HG03175 (cell line): ENCODE results near the gene SLC13A1.

Experiments
- ATAC-seq: cut with Tn5 transposase; IDR thresholded peaks from one replicate; pipeline ENCODE4 v1.9.1; 2021; ENCODE audit warnings: mild to moderate bottlenecking, moderate library complexity; ENCODE audit not compliant: unreplicated experiment

Gene SLC13A1

DNA sequence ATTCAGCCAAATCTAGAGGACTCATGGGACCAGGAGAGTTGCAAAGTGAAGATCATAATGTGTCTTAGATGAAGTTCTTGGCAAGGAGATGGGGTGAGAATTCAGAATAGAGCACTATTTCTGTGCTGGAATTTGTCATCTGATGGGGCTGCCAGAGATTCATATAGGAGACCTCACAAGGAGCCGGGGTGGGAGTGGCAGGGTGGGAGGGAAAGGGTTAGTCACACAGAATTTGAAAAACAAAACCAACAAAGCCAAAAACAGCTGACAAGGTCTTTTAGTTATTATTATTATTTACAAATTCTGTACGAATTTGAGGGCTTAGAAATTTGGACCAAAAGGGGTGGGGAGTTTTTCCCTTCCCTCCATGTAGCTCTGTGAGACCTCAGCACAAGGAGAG lies 1.7 kb downstream of the SLC13A1 start:
- no peak for ATAC-seq

GRCh38 chr7:123193235-123193634 lies 6.5 kb downstream of the SLC13A1 start:
- ATAC-seq, result no peak

GRCh38 chr7:123191132-123191531 lies 8.6 kb downstream of the SLC13A1 start:
- no peak for ATAC-seq

DNA sequence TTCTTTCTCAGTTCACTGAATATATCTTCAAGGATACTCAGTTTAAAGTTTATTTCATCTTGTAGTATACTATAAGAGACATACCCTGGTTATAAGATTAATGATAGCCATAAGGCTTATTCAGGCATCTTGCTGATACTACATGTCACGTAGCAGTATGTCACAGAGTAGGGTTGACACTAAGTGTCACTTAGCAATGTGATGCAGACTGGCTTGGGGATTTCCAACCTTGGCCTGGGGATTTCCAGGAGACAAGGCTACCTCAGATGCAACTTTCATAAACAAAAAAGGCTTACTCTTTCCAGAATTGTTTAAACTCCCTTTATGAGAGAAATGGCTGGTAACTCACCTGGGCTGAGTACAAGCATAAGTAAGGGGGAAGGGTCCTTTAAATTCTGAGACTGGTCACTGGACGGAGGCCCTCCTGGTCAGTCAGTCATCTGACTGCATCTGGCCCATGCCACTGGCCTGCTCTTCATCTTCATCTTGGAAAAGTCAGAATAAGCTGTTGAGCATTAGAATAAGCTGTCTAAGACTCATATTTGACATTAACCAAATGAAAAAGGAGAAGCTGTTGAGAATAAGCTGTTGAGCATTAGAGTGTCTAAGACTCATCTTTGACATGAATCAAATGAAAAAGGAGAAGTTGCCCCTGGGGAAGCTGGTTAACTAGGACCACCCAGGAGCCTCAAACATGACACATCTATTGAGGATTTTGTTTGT lies 9.5 kb downstream of the SLC13A1 start:
- peak; percentile 87 for ATAC-seq

DNA sequence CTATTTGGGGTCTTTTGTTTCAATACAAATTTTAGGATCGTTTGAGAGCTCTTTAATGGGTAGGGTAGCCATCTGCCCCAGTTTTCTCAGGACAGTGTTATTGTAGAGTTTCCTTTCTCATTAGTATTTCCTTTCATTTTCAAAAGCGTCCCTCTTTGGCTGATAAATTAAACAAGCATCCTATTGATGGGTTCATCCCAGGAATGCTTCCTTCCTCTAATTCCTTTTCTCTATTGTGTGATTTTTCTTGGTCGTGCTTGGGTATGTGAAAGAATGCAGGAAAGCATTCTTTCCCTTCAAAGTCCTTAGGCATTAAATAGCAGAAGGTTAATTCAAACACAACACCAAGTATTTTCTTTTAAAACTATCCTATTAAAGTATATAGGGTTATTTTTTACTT lies 14.0 kb downstream of the SLC13A1 start:
- no peak for ATAC-seq

GRCh38 chr7:123184271-123184670 lies 15.5 kb downstream of the SLC13A1 start:
- ATAC-seq, result no peak

- ATAC-seq, result no peak
Observed at GRCh38 chr7:123183431-123183830, 16.3 kb downstream of the SLC13A1 start.

DNA sequence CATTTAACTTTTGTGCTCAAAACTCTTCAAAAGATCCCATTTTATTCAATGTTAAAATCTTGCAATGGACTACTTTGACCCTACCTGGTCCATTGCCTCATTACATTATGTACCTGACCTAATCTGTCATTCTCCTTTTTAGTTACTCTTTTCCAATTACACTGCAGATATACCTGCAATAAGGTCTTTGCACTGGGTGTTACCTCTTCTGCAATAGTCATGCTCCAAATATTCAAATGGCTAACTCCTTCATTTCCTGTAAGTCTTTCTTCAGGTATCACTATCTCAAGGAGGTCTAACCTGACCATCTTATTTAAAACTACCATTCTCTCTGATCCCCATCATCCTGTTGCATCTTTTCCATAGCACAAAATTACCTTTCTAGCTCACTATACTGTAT lies 22.3 kb downstream of the SLC13A1 start:
- no peak for ATAC-seq

GRCh38 chr7:123170333-123171246 lies 29.2 kb downstream of the SLC13A1 start:
- no peak for ATAC-seq

- ATAC-seq, result no peak
Observed at GRCh38 chr7:123169065-123169464, 30.7 kb downstream of the SLC13A1 start.

GRCh38 chr7:123157606-123158005 lies 42.2 kb downstream of the SLC13A1 start:
- ATAC-seq, result no peak

DNA sequence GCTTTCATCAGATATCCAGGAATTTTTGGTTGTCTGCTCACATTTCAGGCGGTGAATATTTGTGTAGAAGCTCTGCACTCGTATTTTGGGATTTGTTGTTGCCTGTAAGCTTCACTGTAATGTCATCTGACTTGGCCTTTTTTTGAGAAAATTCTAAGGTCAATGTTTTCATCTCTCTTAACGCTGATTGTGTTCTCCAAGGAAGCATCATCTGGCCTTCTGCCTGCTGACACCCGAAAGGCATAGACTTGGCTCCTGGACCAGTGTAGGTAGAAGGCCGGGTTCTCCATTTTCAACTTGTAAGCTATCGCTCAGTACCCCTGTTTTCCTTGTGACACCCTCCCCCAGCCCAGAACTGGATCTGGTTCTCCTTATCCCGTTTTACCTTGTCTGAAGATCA lies 44.2 kb downstream of the SLC13A1 start:
- no peak for ATAC-seq

DNA sequence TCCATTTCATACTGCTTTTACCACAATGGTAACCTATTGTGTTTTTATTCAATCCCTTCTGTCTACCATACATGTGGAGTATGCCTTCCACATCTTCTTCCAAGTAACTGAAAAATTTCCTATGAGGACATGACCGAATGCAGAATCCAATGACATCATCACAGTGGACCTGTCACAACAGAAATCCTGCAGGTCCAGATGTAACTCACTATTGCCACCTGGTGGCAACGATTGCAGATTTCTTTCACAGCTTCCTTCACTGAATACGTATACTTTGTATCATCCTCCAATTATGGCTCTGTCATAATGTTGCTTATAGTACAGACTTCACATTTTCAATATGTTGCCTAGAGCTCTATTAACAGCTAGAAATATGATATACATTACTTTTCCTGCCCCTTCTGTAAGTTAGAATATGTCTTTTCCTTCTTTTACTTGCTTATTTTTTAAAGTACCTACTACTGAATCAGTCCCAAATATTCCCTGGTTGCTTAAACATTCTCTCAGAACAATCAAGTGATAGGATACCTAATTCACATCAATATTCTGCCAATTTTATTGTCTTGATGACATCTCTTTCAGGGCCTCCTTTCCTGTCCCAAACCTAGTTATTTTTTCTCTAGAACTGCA lies 45.4 kb downstream of the SLC13A1 start:
- ATAC-seq, result peak; percentile 98

DNA sequence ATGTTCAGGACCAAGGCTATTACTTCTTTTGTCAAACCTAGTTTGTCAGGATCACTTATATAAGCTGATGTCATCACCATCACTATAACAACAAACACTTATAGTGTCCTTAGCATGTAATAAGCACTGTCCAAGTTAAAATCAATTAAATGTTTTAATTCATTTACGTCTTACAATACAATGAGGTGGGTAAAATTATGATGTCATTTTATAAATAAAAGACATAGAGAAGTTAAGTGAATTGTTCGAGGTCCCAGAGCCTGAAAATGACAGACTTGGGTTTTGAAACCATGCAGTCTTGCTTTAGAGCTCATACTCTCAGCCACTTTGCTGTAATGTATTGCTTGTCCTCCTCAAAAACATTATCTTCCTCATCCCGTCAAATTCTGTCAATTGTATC lies 48.3 kb downstream of the SLC13A1 start:
- ATAC-seq, result no peak

DNA sequence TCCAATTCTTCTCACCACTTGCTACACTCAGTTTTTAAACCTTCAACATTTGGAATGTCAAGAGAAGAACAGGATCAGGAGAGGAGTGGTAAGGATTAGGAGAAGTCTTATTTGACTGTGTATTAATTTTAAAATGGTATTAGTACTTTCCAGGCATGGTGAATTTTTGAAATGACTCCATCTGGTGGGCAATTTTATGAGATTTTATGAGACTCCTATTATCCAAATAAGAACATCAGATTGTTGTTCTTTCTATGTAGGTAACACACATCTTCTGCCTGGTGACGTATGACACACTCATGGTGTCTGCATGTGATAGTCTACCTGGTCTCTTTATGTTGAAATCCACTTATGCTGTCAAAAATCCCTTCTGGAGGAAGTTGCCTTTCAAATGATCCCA lies 51.0 kb downstream of the SLC13A1 start:
- ATAC-seq, result no peak

- no peak for ATAC-seq
Observed at GRCh38 chr7:123143252-123144006, 56.3 kb downstream of the SLC13A1 start.

DNA sequence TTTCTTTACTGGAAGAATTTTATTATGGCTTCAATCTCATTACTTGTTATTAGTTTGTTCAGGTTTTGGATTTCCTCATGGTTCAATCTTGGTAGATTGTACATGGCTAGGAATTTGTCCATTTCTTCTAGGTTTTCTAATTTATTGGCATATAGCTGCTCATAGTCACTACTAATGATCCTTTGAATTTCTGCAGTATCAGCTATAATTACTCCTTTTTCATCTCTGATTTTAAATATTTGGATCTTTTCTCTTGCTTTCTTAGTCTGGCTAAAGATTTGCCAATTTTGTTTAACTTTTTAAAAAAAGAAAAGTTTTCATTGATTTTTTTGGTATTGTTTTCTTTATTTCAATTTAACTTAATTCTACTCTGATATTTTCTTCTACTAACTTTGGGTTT lies 59.2 kb downstream of the SLC13A1 start:
- no peak for ATAC-seq

DNA sequence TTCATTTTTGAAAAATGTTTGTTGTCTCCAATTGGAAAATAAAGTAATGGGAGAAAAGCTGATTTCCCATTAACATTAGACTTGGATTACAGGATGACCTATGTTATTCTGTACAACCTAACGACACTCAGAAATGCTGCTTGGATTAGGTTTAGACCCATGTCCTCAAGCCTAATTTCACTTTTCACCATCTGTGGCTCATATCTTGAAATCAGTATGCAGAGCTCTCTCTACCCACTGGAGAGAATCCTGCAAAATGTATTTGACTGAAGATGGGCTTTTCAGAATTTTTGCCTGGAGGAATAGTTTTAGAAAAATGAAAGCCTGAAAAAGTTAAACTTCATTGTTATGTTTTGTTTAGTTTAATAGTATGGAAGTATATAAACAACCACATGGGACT lies 63.8 kb downstream of the SLC13A1 start:
- ATAC-seq, result no peak

- ATAC-seq, result no peak
Observed at GRCh38 chr7:123133924-123134323, 65.8 kb downstream of the SLC13A1 start.

DNA sequence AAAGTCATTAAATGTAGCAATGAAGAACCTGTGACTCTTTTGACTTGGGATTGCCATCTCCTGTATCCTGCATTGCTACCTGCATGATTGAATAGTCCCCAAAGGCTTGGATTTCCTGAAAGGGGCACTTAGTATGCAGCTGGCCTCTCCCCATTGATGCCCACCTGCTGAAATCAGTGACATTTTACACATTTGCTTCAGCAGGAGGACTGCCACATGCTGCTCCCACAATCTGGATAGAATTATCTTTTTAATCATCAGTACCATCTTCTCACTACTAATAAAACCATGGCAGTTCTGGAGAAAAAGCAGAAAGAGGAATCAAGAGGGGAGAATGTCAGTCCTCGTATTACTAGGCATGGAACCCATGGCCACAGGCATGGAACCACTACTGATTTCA lies 67.8 kb downstream of the SLC13A1 start:
- no peak for ATAC-seq

- ATAC-seq, result no peak
Observed at GRCh38 chr7:123131556-123131955, 68.2 kb downstream of the SLC13A1 start.
